Progenitor cell of endocrine pancreas (in vitro differentiated cells): ENCODE measurements around the gene ISL1. TPM values are rescaled to one million over a fixed set of nuclear protein-coding genes. Genes with fewer than 3 reads are reported as not detected.

Experiments
- DNase-seq: peaks from one replicate; pipeline ENCODE4 v3.0.0; 2021; ENCODE audit warnings: low spot score; ENCODE audit not compliant: unreplicated experiment
- H3K27ac Mint-ChIP-seq: 2 replicates; pipeline ENCODE4 v1.8.0; 2021; ENCODE audit warnings: mild to moderate bottlenecking, moderate library complexity, mixed read lengths
- H3K27me3 Mint-ChIP-seq: 2 replicates; pipeline ENCODE4 v1.8.0; 2021; ENCODE audit warnings: mixed read lengths
- H3K36me3 Mint-ChIP-seq: 2 replicates; pipeline ENCODE4 v1.8.0; 2022; ENCODE audit warnings: mixed read lengths; ENCODE audit not compliant: insufficient read depth
- H3K4me1 Mint-ChIP-seq: 2 replicates; pipeline ENCODE4 v1.8.0; 2021; ENCODE audit warnings: low read depth, mixed read lengths
- H3K4me3 Mint-ChIP-seq: 2 replicates; pipeline ENCODE4 v1.8.0; 2021; ENCODE audit warnings: low read depth, mild to moderate bottlenecking, moderate library complexity, mixed read lengths
- H3K9me3 Mint-ChIP-seq: 2 replicates; pipeline ENCODE4 v1.8.0; 2021; ENCODE audit warnings: low read depth, mixed read lengths
- CTCF ChIP-seq: fragments of 200-600 bp; sonication (generic); IDR thresholded peaks from one replicate; pipeline ENCODE4 v1.5.0; 2021; ENCODE audit warnings: antibody characterized with exemption, mild to moderate bottlenecking; ENCODE audit not compliant: unreplicated experiment
- total RNA-seq: library from RNA; stranded (reverse); gene quantifications from 2 replicates; pipeline ENCODE4 v1.2.1, GENCODE V29; 2021

ISL1 gene
- total RNA-seq, 1 donor from 2014 or later = 8.2 TPM

GRCh38 chr5:51388488-51389287, 5.4 kb downstream of the ISL1 start:
- DNase-seq = no peak
- Mint-ChIP-seq H3K27ac (no peak overlapping the region), H3K9me3 (no peaks in the 10 kb centered on the region), H3K36me3 (no peaks in the 10 kb centered on the region), H3K27me3 (peaks cover 95% of the 10 kb centered on the region), H3K4me1 (peaks cover 37% of the 10 kb centered on the region), H3K4me3 (peak overlapping the region; percentile 66)
- TF ChIP-seq CTCF = no peak

- peak overlapping the region; percentile 66 for H3K4me3 Mint-ChIP-seq
- DNase-seq = no peak
- H3K9me3 Mint-ChIP-seq = no peaks in the 10 kb centered on the region
- peaks cover 35% of the 10 kb centered on the region for H3K4me1 Mint-ChIP-seq
- no peak overlapping the region for H3K27ac Mint-ChIP-seq
- H3K27me3 Mint-ChIP-seq = peaks cover 95% of the 10 kb centered on the region
- H3K36me3 Mint-ChIP-seq = no peaks in the 10 kb centered on the region
- TF ChIP-seq CTCF = no peak
Measured at GRCh38 chr5:51389288-51389576, 6.0 kb downstream of the ISL1 start.

- Mint-ChIP-seq H3K4me1 (peaks cover 35% of the 10 kb centered on the region), H3K27me3 (peaks cover 93% of the 10 kb centered on the region), H3K36me3 (no peaks in the 10 kb centered on the region), H3K9me3 (no peaks in the 10 kb centered on the region), H3K27ac (peak overlapping the region; percentile 62), H3K4me3 (peak overlapping the region; percentile 69)
- DNase-seq = no peak
- no peak for TF ChIP-seq CTCF
Measured at GRCh38 chr5:51389577-51390463, 6.6 kb downstream of the ISL1 start.

DNA sequence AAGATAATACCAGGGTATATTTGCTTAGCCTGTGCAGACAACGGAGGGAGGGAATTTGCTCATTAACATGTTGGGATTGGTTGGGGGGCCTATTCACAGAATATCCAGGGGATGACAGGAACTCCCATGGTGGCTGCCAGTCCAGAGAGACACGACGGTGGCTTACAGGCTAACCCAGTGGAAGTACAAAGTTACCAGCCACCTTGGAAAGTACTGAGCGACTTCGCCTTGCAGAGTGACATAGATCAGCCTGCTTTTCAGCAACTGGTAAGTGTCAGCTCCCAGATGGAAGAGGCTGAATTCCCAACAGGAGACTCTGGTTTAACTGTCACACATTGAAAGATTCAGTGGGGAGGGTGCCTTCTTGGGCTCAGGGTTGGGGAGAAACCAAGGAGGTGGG, 7.9 kb downstream of the ISL1 start:
- Mint-ChIP-seq H3K4me3 (no peak overlapping the region), H3K36me3 (no peaks in the 10 kb centered on the region), H3K4me1 (peaks cover 35% of the 10 kb centered on the region), H3K27me3 (peaks cover 93% of the 10 kb centered on the region), H3K9me3 (no peaks in the 10 kb centered on the region), H3K27ac (no peak overlapping the region)
- DNase-seq = no peak
- no peak for TF ChIP-seq CTCF

DNA sequence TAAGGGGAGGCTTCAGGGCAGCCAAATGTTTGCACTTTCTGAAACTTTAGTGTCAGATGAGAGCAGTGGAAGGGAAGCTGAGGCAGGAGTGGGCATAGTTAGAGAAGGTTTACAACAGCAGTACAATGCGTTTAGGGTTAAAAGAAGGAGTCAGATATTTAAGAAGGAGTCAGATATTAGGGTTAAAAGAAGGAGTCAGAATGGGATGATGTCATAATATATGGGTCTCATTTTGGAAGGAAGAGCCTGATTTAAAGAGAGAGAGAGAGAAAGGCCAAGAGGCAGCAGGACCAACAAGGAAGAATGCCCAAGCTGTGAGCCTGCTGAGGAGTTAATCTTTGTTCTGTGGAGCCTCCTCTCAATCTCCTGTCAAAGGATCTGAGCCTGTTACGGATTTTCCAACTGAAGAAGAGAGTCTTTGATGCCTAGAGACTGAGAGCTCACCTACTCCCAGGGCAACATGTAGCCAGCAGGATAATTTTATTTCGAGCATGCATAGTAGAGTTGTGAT, 9.5 kb downstream of the ISL1 start:
- peaks cover 28% of the 10 kb centered on the region for H3K4me1 Mint-ChIP-seq
- DNase-seq = no peak

More for the DNA sequence above, 9.5 kb downstream of the ISL1 start:
- H3K36me3 Mint-ChIP-seq = no peaks in the 10 kb centered on the region
- H3K27me3 Mint-ChIP-seq = peaks cover 93% of the 10 kb centered on the region
- no peak overlapping the region for H3K4me3 Mint-ChIP-seq
- no peaks in the 10 kb centered on the region for H3K9me3 Mint-ChIP-seq
- TF ChIP-seq CTCF = no peak
- H3K27ac Mint-ChIP-seq = no peak overlapping the region
